K562 (cell line): ENCODE measurements around the gene CNTNAP3. TPM values are rescaled to one million over a fixed set of nuclear protein-coding genes. Genes with fewer than 3 reads are reported as not detected.
"Not testable (repeated sequence)": the region's sequence is repeated elsewhere in the genome, so short reads cannot be mapped to it uniquely, and the experiment has no call there.

Experiments used
- ATAC-seq: fragments of 200-7000 bp; cut with Tn5 transposase; 3 replicates; pipeline ENCODE4 v1.9.1; 2020; ENCODE audit warnings: moderate library complexity
- Bru-seq: library from RNA; stranded (reverse); fragments of 400-500 nt; gene quantifications from one replicate; lab custom pipeline; 2021; lab: Mats Ljungman, UMichigan
- BruChase-seq, 2 experiments: library from RNA; stranded (reverse); fragments of 400-500 nt; gene quantifications; one replicate each; lab custom pipeline; 2021; lab: Mats Ljungman, UMichigan
- BruUV-seq: library from RNA; stranded (reverse); fragments of 400-500 nt; replicated peaks from 2 replicates; lab custom pipeline; 2021; lab: Mats Ljungman, UMichigan
- CTCF ChIA-PET: fragments of 300-600 bp; formaldehyde crosslinking; extraction: SDS; loops from one replicate; lab custom pipeline; 2021; ENCODE audit warnings: low intra/inter-chr PET ratio; lab: Yijun Ruan, JAX
- POLR2A ChIA-PET: fragments of 300-600, 350-650 bp; sonication (Branson Sonifier 250); formaldehyde crosslinking; extraction: SDS; loops from one replicate; lab custom pipeline; 2021; ENCODE audit warnings: antibody characterized with exemption, inconsistent platforms; lab: Yijun Ruan, JAX
- DNase-seq, 4 experiments: peaks; one replicate each; pipeline versions ENCODE4 v3.0.0 to v3.0.0-alpha.2; 2011 to 2018; ENCODE audit warnings: low spot score in 3 of 4, mixed read lengths in 3 of 4; ENCODE audit errors: extremely low read depth in 1 of 4
- FAIRE-seq: peaks from 2 replicates; lab custom pipeline; 2011; peaks lifted over from hg19 to GRCh38; lab: Jason Lieb, UNC
- H2AFZ ChIP-seq: 2 replicates; pipeline ENCODE4 v1.6.0; 2011; ENCODE audit warnings: low read depth, low read length, control low read depth, inconsistent platforms
- H3K27ac ChIP-seq: fragments of 200-600 bp; 3 replicates; pipeline ENCODE4 v1.8.0; 2011; ENCODE audit warnings: low read depth, mild to moderate bottlenecking, control low read depth, inconsistent platforms, low read length, moderate library complexity, mixed read lengths; ENCODE audit errors: extremely low read depth
- H3K27me3 ChIP-seq, 2 experiments: fragments of 300-600 bp in 1 of 2; 2 replicates in 1 of 2; 3 replicates in 1 of 2; pipeline versions ENCODE4 v1.6.0 to v1.8.0; 2011; ENCODE audit warnings: inconsistent platforms in 2 of 2, low read length in 2 of 2, mild to moderate bottlenecking in 1 of 2, mixed read lengths in 1 of 2, moderate library complexity in 1 of 2; ENCODE audit not compliant: control insufficient read depth in 2 of 2, insufficient read depth in 2 of 2
- H3K36me3 ChIP-seq: fragments of 300-600 bp; 3 replicates; pipeline ENCODE4 v1.8.0; 2011; ENCODE audit warnings: mild to moderate bottlenecking, low read length, inconsistent platforms; ENCODE audit not compliant: control insufficient read depth, insufficient read depth
- H3K4me1 ChIP-seq, 2 experiments: fragments of 200-600 bp in 1 of 2; replicated peaks in 1 of 2; 2 replicates in 1 of 2; 3 replicates in 1 of 2; pipeline versions ENCODE4 v1.5.1 to v1.8.0; 2011; ENCODE audit warnings: inconsistent platforms in 2 of 2, low read length in 2 of 2, mild to moderate bottlenecking in 1 of 2, mixed read lengths in 1 of 2, moderate library complexity in 1 of 2; ENCODE audit not compliant: control insufficient read depth in 2 of 2, insufficient read depth in 2 of 2
- H3K4me2 ChIP-seq: 2 replicates; pipeline ENCODE4 v1.6.1; 2011; ENCODE audit warnings: low read length, control low read depth, inconsistent platforms, mixed read lengths; ENCODE audit not compliant: insufficient read depth
- H3K4me3 ChIP-seq: fragments of 200-600 bp; sonication (generic), shearing (Covaris generic); 2 replicates; pipeline ENCODE4 v1.5.1; 2016; ENCODE audit warnings: control low read depth, inconsistent platforms
- H3K79me2 ChIP-seq: fragments of 200-600 bp; 3 replicates; pipeline ENCODE4 v1.8.0; 2011; ENCODE audit warnings: low read length, inconsistent platforms; ENCODE audit not compliant: control insufficient read depth, insufficient read depth
- H3K9ac ChIP-seq, 2 experiments: 2 replicates each; pipeline versions ENCODE4 v1.6.0 to v1.6.1; 2011; ENCODE audit warnings: low read depth in 2 of 2, low read length in 2 of 2, control low read depth in 1 of 2, inconsistent platforms in 1 of 2, mild to moderate bottlenecking in 1 of 2, mixed read lengths in 1 of 2; ENCODE audit not compliant: insufficient read depth in 1 of 2
- H3K9me1 ChIP-seq: one replicate; pipeline ENCODE4 v1.6.0; 2011; ENCODE audit warnings: inconsistent platforms, mild to moderate bottlenecking, low read length, moderate library complexity; ENCODE audit not compliant: control insufficient read depth, insufficient read depth
- H3K9me3 ChIP-seq: replicated peaks from 2 replicates; pipeline ENCODE4 v1.5.1; 2011; ENCODE audit warnings: low read depth, low read length, inconsistent platforms; ENCODE audit not compliant: control insufficient read depth, insufficient read depth
- H4K20me1 ChIP-seq: replicated peaks from 2 replicates; pipeline ENCODE4 v1.6.1; 2011; ENCODE audit warnings: low read length, inconsistent platforms, mixed read lengths; ENCODE audit not compliant: control insufficient read depth, insufficient read depth
- WGBS: fragments of 100-300 bp; shearing (Covaris generic); methylation state at CpG from one replicate; pipeline ENCODE4 v1.1.6; 2016; ENCODE audit warnings: low coverage, mixed read lengths; ENCODE audit not compliant: insufficient coverage; ENCODE audit errors: missing lambda C conversion rate; 5-methylcytosine and 5-hydroxymethylcytosine counted together
- in situ Hi-C: fragments of 300-500 bp; cut with MboI; formaldehyde crosslinking; loops from 4 replicates; pipeline ENCODE4 v1.15.0; 2018; ENCODE audit warnings: inconsistent platforms, mixed read lengths
- intact Hi-C: fragments of 100-400 bp; cut with micrococcal nuclease; formaldehyde crosslinking; loops from 2 replicates; pipeline ENCODE4 v1.14.2; 2022
- long read RNA-seq, 3 experiments: library from polyadenylated mRNA in 2 of 3; library from RNA in 1 of 3; unstranded in 2 of 3; stranded (forward) in 1 of 3; transcript quantifications; one replicate each; pipeline ENCODE4 v2.0.0, GENCODE V29; 2019 to 2022
- polyA minus RNA-seq, 3 experiments: library from RNA; depleted of rRNA, polyadenylated mRNA; stranded (reverse); fragments of >200 nt; gene quantifications; 2 replicates each; pipeline ENCODE4 v1.2.3, GENCODE V29; 2011
- polyA plus RNA-seq, 8 experiments: library from polyadenylated mRNA; depleted of rRNA in 4 of 8; stranded (reverse) in 5 of 8; unstranded in 3 of 8; fragments of >200 nt; fragmentation: Nextera tagmentation in 2 of 8; fragmentation: Illumina TruSeq in 1 of 8; extraction: Ambion mirVana in 2 of 8; extraction: Trizol in 1 of 8; gene quantifications; 2 replicates each; pipeline versions ENCODE4 v1.2.1 to v1.2.3, GENCODE V29; 2011 to 2014; ENCODE audit warnings: inconsistent platforms in 1 of 8, missing spikeins in 1 of 8
- total RNA-seq, 7 experiments: library from RNA; depleted of rRNA in 6 of 7; stranded (reverse); fragments of >200 nt in 6 of 7; fragmentation: Illumina TruSeq in 2 of 7; extraction: Trizol in 2 of 7; gene quantifications; 2 replicates each; pipeline versions ENCODE4 v1.2.1 to v1.2.3, GENCODE V29; 2011 to 2021; ENCODE audit warnings: low replicate concordance in 1 of 7

Gene CNTNAP3
- not detected in 2 replicates for total RNA-seq (2011; cell fraction: chromatin; rRNA removed; ENCODE audit: low replicate concordance)
- not detected in 2 replicates for total RNA-seq (2011; cell fraction: nucleolus; rRNA removed)
- not detected in 2 replicates for total RNA-seq (2011; cell fraction: nucleoplasm; rRNA removed)
- total RNA-seq (2014; rRNA removed) (0.08 TPM in 1 of 2 replicates, not detected in the other), total RNA-seq (2014; rRNA removed; fragmentation: Illumina TruSeq; extraction: Trizol) (0.16 and 0.36 TPM in 2 replicates), total RNA-seq (2015; rRNA removed; fragmentation: Illumina TruSeq; extraction: Trizol) (0.11 TPM in 1 of 2 replicates, not detected in the other), total RNA-seq (2021) (0.20 and 0.22 TPM in 2 replicates), polyA plus RNA-seq (2011; rRNA removed) (0.06 TPM in 1 of 2 replicates, not detected in the other), polyA plus RNA-seq (2014; fragmentation: Illumina TruSeq; extraction: Trizol) (0.04 and 0.10 TPM in 2 replicates), polyA plus RNA-seq (2014; fragmentation: Nextera tagmentation; extraction: Ambion mirVana) (under 1 TPM; 0.11 to 0.14 TPM), polyA plus RNA-seq (2014; rRNA removed) (0.04 and 0.09 TPM in 2 replicates), polyA minus RNA-seq (2011; rRNA and poly(A)+ RNA removed) (0.06 and 0.11 TPM in 2 replicates), Bru-seq, nascent RNA (percentile 8 among the genes with signal in this experiment), BruChase-seq, experiment 1, labeled RNA remaining after a 2-hour chase (percentile 6 among the genes with signal in this experiment), BruChase-seq, experiment 2, labeled RNA remaining after a 6-hour chase (percentile 7 among the genes with signal in this experiment)
- 0.01 TPM in 2 replicates for polyA plus RNA-seq (2011; cell fraction: cytosol; rRNA removed)
- 0.04 and 0.14 TPM in 2 replicates for polyA plus RNA-seq (2011; cell fraction: nucleus; rRNA removed)
- polyA plus RNA-seq (2012), result 0.04 and 0.14 TPM in 2 replicates
- polyA minus RNA-seq (2011; cell fraction: cytosol; rRNA and poly(A)+ RNA removed), result not detected in 2 replicates
- polyA minus RNA-seq (2011; cell fraction: nucleus; rRNA and poly(A)+ RNA removed), result not detected in 2 replicates
- long read RNA-seq, experiment 1, result 0 reads
- long read RNA-seq, experiment 2, result 0 reads
- long read RNA-seq, experiment 3, result 0 reads

- H3K4me3 ChIP-seq, POLR2A ChIA-PET, CTCF ChIA-PET, DNase-seq, H3K79me2 ChIP-seq, H3K4me1 ChIP-seq, ATAC-seq, H3K27ac ChIP-seq, H3K9me1 ChIP-seq, intact Hi-C loops, H3K9ac ChIP-seq, H3K36me3 ChIP-seq, H2AFZ ChIP-seq, H4K20me1 ChIP-seq, BruUV-seq, in situ Hi-C loops, H3K9me3 ChIP-seq, H3K4me2 ChIP-seq, FAIRE-seq, H3K27me3 ChIP-seq: not testable (repeated sequence)
- no CpG with 5 or more reads among the region's 42 CpGs for WGBS
Measured at GRCh38 chr9:39287980-39288379, at the start of gene CNTNAP3. CNTNAP3 (minus strand) TSS chr9:39288167; CDS start chr9:39288064, 103 bp downstream.

GRCh38 chr9:39279995-39280394 is 8.0 kb downstream of the CNTNAP3 start:
- H3K9ac ChIP-seq, H3K4me3 ChIP-seq, H3K9me1 ChIP-seq, H3K27me3 ChIP-seq, BruUV-seq, in situ Hi-C loops, DNase-seq, H3K4me2 ChIP-seq, H4K20me1 ChIP-seq, H3K9me3 ChIP-seq, H3K27ac ChIP-seq, CTCF ChIA-PET, H3K36me3 ChIP-seq, intact Hi-C loops, H3K79me2 ChIP-seq, FAIRE-seq, POLR2A ChIA-PET, H2AFZ ChIP-seq, ATAC-seq, H3K4me1 ChIP-seq: not testable (repeated sequence)
- WGBS, result no CpG with 5 or more reads among the region's 4 CpGs

- POLR2A ChIA-PET, BruUV-seq, FAIRE-seq, H3K27ac ChIP-seq, H3K4me2 ChIP-seq, H2AFZ ChIP-seq, H3K4me1 ChIP-seq, H3K36me3 ChIP-seq, DNase-seq, CTCF ChIA-PET, H3K9ac ChIP-seq, in situ Hi-C loops, H3K9me3 ChIP-seq, H3K79me2 ChIP-seq, H3K9me1 ChIP-seq, H3K4me3 ChIP-seq, ATAC-seq, intact Hi-C loops, H3K27me3 ChIP-seq, H4K20me1 ChIP-seq: not testable (repeated sequence)
- no CpG with 5 or more reads among the region's 4 CpGs for WGBS
Measured at GRCh38 chr9:39242513-39242912, 45.5 kb downstream of the CNTNAP3 start.
